Suprapubic skin (tissue), 4 donors: Measurements from ENCODE around the gene HSD17B14. TPM values are rescaled to one million over a fixed set of nuclear protein-coding genes. Genes with fewer than 3 reads are reported as not detected.
A peak's percentile ranks its signal among the peaks of the same experiment; 100 is the strongest.
"Not testable (repeated sequence)": the region's sequence is repeated elsewhere in the genome, so short reads cannot be mapped to it uniquely, and the experiment has no call there.

ENCODE experiments used
- DNase-seq, 2 donors: peaks; one replicate each; pipeline ENCODE4 v3.0.0-alpha.2; 2019; ENCODE audit warnings: low spot score in 2 of 2
- H3K27ac ChIP-seq: fragments of 200-600 bp; sonication (generic); one replicate; pipeline ENCODE4 v1.5.1; 2019
- H3K27me3 ChIP-seq: fragments of 200-600 bp; sonication (generic); one replicate; pipeline ENCODE4 v1.5.1; 2019
- H3K36me3 ChIP-seq: fragments of 200-600 bp; sonication (generic); one replicate; pipeline ENCODE4 v1.5.1; 2019
- H3K4me1 ChIP-seq: fragments of 200-600 bp; sonication (generic); one replicate; pipeline ENCODE4 v1.5.1; 2019
- H3K4me3 ChIP-seq: fragments of 200-600 bp; sonication (generic); one replicate; pipeline ENCODE4 v1.5.1; 2019; ENCODE audit warnings: mild to moderate bottlenecking
- H3K9me3 ChIP-seq: fragments of 200-600 bp; sonication (generic); one replicate; pipeline ENCODE4 v1.5.1; 2019
- EP300 ChIP-seq: sonication (generic); formaldehyde crosslinking; IDR thresholded peaks from one replicate; pipeline ENCODE4 v1.6.1; 2017; ENCODE audit warnings: antibody characterized with exemption
- POLR2A ChIP-seq, 2 donors: fragments of 450-650 bp; IDR thresholded peaks; one replicate each; pipeline ENCODE4 v1.6.1; 2017; ENCODE audit warnings: antibody characterized with exemption in 2 of 2, mild to moderate bottlenecking in 2 of 2, moderate library complexity in 2 of 2
- POLR2AphosphoS5 ChIP-seq, 3 donors: sonication (generic); formaldehyde crosslinking; IDR thresholded peaks; one replicate each; pipeline ENCODE4 v1.6.1; 2017; ENCODE audit warnings: antibody characterized with exemption in 3 of 3
- WGBS: methylation state at CpG from one replicate; pipeline ENCODE4 v1.1.5; 2018; 5-methylcytosine and 5-hydroxymethylcytosine counted together
- total RNA-seq, 4 donors: library from RNA; depleted of rRNA; stranded (reverse); fragments of >200 nt; gene quantifications; one replicate each; pipeline ENCODE4 v1.1.0, GENCODE V29; 2016
- TF ChIP-seq, protein P1 (sequence below), 2 donors: fragments of 200-600 bp in 1 of 2; fragments of 450-650 bp in 1 of 2; sonication (generic) in 1 of 2; IDR thresholded peaks; one replicate each; pipeline ENCODE4 v1.5.1; 2016 to 2019; ENCODE audit warnings: antibody characterized with exemption in 2 of 2, mild to moderate bottlenecking in 1 of 2, moderate library complexity in 1 of 2

Gene HSD17B14
- total RNA-seq, 4 donors from 2014 or later = 2.5 to 3.4 (median 3.1) TPM

DNA sequence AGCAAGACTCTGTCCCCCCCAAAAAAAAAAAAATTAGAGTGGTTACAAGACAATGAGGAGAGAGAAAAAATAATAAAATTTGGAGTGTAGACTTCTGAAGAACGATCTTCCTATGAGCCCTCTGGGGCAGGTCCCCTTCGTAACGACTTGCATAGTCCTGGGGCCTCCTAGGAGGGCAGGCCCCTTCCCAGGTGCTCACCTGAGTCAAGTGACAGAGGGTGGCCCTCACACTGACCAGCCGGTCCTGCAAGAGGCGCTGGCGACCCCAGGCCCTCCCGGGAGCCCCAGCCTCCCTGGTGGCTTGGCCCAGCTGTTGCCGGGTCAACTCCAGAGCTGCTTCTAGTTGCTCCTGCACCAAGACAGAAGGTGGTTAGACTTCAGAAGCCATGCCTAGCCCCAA, 17.2 kb upstream of the HSD17B14 start:
- TF ChIP-seq POLR2A (IDR thresholded peaks at IDR 0.05) (no peak), POLR2AphosphoS5 (IDR thresholded peaks at IDR 0.05) (no peak), EP300 (no peak)
- TF ChIP-seq, protein P1, sequence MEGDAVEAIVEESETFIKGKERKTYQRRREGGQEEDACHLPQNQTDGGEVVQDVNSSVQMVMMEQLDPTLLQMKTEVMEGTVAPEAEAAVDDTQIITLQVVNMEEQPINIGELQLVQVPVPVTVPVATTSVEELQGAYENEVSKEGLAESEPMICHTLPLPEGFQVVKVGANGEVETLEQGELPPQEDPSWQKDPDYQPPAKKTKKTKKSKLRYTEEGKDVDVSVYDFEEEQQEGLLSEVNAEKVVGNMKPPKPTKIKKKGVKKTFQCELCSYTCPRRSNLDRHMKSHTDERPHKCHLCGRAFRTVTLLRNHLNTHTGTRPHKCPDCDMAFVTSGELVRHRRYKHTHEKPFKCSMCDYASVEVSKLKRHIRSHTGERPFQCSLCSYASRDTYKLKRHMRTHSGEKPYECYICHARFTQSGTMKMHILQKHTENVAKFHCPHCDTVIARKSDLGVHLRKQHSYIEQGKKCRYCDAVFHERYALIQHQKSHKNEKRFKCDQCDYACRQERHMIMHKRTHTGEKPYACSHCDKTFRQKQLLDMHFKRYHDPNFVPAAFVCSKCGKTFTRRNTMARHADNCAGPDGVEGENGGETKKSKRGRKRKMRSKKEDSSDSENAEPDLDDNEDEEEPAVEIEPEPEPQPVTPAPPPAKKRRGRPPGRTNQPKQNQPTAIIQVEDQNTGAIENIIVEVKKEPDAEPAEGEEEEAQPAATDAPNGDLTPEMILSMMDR (IDR thresholded peaks at IDR 0.05) = no peak
- WGBS = 90% methylated on average over 8 of the region's 8 CpGs
- Histone ChIP-seq H3K27me3 (no peaks in the 10 kb centered on the region), H3K27ac (no peak overlapping the region), H3K9me3 (no peaks in the 10 kb centered on the region), H3K4me3 (no peak overlapping the region), H3K4me1 (no peaks in the 10 kb centered on the region), H3K36me3 (no peaks in the 10 kb centered on the region)
- no peak for DNase-seq

DNA sequence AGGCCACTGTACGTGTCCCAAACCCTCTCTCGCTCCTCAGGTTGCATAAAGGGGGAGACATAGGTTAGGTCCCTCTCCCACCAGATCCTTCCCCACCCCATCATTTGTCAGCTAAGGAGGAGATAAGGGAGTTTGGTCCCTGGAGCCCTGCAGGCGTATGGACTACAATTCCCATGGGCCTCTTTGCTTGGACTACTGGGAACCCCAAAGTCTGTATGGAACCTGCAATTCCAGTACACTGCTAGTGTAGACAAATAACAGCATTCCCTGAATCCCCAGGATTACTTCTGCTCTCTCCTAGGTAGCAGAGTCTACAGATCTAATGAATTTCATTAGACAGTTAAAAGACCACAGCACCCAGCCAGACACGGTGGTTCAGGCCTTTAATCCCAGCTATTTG, 16.0 kb upstream of the HSD17B14 start:
- Histone ChIP-seq H3K9me3 (no peaks in the 10 kb centered on the region), H3K36me3 (peaks cover 6% of the 10 kb centered on the region)
- 86% methylated on average over 3 of the region's 4 CpGs for WGBS

DNA sequence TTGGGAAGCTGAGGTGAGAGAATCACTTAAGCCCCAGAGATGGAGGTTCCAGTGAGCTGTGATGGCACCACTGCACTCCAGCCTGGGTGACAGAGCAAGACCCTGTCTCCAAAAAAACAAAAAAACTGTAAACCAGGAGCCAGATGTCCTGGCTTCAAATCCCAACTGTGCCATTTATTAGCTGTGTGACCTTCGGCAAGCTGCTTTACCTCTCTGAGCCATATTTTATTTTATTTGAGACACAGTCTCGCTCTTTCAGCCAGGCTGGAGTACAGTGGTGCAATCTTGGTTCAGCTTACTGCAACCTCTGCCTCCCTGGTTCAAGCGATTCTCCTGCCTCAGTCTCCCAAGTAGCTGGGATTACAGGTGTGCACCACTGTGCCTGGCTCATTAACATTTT, 10.4 kb upstream of the HSD17B14 start:
- H3K27me3 ChIP-seq, DNase-seq, H3K4me3 ChIP-seq, H3K4me1 ChIP-seq, H3K27ac ChIP-seq, H3K9me3 ChIP-seq: not testable (repeated sequence)
- 97% methylated on average over 3 of the region's 3 CpGs for WGBS
- H3K36me3 ChIP-seq = peaks cover 18% of the 10 kb centered on the region

More for the DNA sequence above, 16.0 kb upstream of the HSD17B14 start:
- Histone ChIP-seq H3K4me3 (no peak overlapping the region), H3K27me3 (no peaks in the 10 kb centered on the region), H3K27ac (no peak overlapping the region), H3K4me1 (no peaks in the 10 kb centered on the region)
- DNase-seq = no peak
- TF ChIP-seq EP300 (no peak), POLR2A (IDR thresholded peaks at IDR 0.05) (no peak)
- TF ChIP-seq, protein P1 (IDR thresholded peaks at IDR 0.05) = no peak

DNA sequence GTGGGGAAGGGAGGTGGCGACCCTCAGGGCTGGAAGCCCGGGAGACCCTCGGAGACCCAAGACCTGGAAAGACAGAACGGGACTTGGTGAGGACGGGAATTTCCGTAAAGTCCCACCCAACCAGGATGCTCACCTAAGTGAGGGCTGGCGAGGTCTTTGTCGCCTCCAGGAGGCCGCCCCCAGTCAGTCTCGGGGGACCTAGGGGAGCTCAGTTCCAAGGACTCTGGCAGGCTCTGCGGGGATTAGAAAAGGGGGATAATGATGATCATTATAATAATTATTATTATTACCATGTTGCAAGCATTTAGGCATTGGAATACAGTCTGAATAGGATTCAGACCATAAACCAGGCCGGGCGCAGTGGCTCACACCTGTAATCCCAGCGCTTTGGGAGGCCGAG, 9.1 kb upstream of the HSD17B14 start:
- H3K27ac ChIP-seq = no peak overlapping the region
- 97% methylated on average over 15 of the region's 15 CpGs for WGBS
- no peaks in the 10 kb centered on the region for H3K9me3 ChIP-seq
- H3K4me1 ChIP-seq = no peaks in the 10 kb centered on the region
- peaks cover 18% of the 10 kb centered on the region for H3K36me3 ChIP-seq
- H3K27me3 ChIP-seq = no peaks in the 10 kb centered on the region
- TF ChIP-seq, protein P1 (IDR thresholded peaks at IDR 0.05) = no peak
- TF ChIP-seq EP300 (no peak), POLR2AphosphoS5 (IDR thresholded peaks at IDR 0.05) (no peak), POLR2A (IDR thresholded peaks at IDR 0.05) (no peak)
- DNase-seq = no peak
- H3K4me3 ChIP-seq = no peak overlapping the region

DNA sequence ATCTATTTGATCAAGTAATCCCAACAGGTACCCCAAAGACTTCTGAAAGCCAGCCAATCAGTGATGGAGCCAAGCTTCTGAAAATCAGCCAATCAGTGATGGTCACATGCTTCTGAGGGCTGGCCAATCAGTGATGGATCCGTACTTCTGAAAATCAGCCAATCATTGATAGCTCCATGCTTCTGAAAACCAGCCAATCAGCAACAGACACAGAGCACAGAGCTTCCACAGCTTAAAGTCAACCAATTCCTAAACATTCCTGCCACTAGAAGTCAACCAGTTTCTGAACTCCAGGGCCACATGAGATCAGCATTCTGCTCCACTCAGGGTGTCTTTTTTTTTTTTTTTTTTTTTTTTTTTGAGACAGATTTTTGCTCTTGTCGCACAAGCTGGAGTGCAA, 8.2 kb upstream of the HSD17B14 start:
- Histone ChIP-seq H3K9me3 (no peaks in the 10 kb centered on the region), H3K4me1 (no peaks in the 10 kb centered on the region), H3K4me3 (no peak overlapping the region), H3K27me3 (no peaks in the 10 kb centered on the region), H3K36me3 (peaks cover 18% of the 10 kb centered on the region), H3K27ac (no peak overlapping the region)
- TF ChIP-seq POLR2AphosphoS5 (IDR thresholded peaks at IDR 0.05) (no peak), EP300 (no peak), POLR2A (IDR thresholded peaks at IDR 0.05) (no peak)
- TF ChIP-seq, protein P1 (IDR thresholded peaks at IDR 0.05) = no peak
- 78% methylated on average over 2 of the region's 2 CpGs for WGBS
- no peak for DNase-seq

DNA sequence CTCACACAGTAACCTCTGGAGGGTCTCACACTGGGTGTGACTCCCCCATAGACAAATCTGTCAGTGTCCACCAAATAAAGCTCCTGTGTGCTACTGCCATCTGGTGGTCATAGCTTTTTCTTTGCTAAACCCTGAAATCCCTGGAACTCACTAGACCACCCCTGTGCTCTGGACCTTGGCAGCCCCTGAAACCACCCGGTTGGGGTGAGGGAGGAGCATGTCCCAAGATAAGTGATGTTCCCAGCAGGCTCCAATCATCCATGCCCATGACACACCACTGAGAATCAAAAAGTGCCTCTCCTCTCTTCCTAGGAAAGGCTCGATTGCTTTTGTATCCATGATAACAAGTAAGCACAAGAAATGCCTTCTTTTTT, 6.5 kb upstream of the HSD17B14 start:
- Histone ChIP-seq H3K27me3 (no peaks in the 10 kb centered on the region), H3K36me3 (peaks cover 17% of the 10 kb centered on the region), H3K27ac (no peak overlapping the region), H3K4me3 (no peak overlapping the region), H3K4me1 (no peaks in the 10 kb centered on the region), H3K9me3 (no peaks in the 10 kb centered on the region)
- WGBS = 48% methylated on average over 2 of the region's 2 CpGs
- TF ChIP-seq EP300 (no peak), POLR2AphosphoS5 (IDR thresholded peaks at IDR 0.05) (no peak), POLR2A (IDR thresholded peaks at IDR 0.05) (no peak)
- TF ChIP-seq, protein P1 (IDR thresholded peaks at IDR 0.05) = peak; percentile 56 to 70
- DNase-seq = no peak
